GM06990 (cell line): ENCODE measurements around the gene PDIA2.
A peak's percentile ranks its signal among the peaks of the same experiment; 100 is the strongest.

Experiments
- DNase-seq: peaks from one replicate; pipeline ENCODE4 v3.0.0-alpha.2; 2011; ENCODE audit not compliant: insufficient read length; ENCODE audit errors: extremely low read depth
- H3K27me3 ChIP-seq: replicated peaks from 2 replicates; pipeline ENCODE4 v1.6.0; 2011; ENCODE audit warnings: low read length; ENCODE audit not compliant: control insufficient read depth, insufficient read depth
- H3K36me3 ChIP-seq: 2 replicates; pipeline ENCODE4 v1.5.1; 2011; ENCODE audit warnings: low read length; ENCODE audit not compliant: control insufficient read depth, insufficient read depth
- H3K4me3 ChIP-seq: replicated peaks from 2 replicates; pipeline ENCODE4 v1.5.1; 2011; ENCODE audit warnings: low read depth, mild to moderate bottlenecking, control low read depth, low read length
- TF ChIP-seq, protein P1 (sequence below): IDR thresholded peaks from 2 replicates; pipeline ENCODE4 v1.5.1; 2011; ENCODE audit warnings: low read length, control low read depth, mild to moderate bottlenecking, inconsistent platforms; ENCODE audit not compliant: insufficient read depth, poor library complexity, severe bottlenecking

The PDIA2 gene

GRCh38 chr16:318628-319027 is 35.7 kb downstream of the PDIA2 start:
- Histone ChIP-seq H3K4me3 (no peak overlapping the region), H3K27me3 (no peaks in the 10 kb centered on the region), H3K36me3 (peaks cover 12% of the 10 kb centered on the region)
- TF ChIP-seq, protein P1, sequence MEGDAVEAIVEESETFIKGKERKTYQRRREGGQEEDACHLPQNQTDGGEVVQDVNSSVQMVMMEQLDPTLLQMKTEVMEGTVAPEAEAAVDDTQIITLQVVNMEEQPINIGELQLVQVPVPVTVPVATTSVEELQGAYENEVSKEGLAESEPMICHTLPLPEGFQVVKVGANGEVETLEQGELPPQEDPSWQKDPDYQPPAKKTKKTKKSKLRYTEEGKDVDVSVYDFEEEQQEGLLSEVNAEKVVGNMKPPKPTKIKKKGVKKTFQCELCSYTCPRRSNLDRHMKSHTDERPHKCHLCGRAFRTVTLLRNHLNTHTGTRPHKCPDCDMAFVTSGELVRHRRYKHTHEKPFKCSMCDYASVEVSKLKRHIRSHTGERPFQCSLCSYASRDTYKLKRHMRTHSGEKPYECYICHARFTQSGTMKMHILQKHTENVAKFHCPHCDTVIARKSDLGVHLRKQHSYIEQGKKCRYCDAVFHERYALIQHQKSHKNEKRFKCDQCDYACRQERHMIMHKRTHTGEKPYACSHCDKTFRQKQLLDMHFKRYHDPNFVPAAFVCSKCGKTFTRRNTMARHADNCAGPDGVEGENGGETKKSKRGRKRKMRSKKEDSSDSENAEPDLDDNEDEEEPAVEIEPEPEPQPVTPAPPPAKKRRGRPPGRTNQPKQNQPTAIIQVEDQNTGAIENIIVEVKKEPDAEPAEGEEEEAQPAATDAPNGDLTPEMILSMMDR = peak; percentile 30
- DNase-seq = no peak

DNA sequence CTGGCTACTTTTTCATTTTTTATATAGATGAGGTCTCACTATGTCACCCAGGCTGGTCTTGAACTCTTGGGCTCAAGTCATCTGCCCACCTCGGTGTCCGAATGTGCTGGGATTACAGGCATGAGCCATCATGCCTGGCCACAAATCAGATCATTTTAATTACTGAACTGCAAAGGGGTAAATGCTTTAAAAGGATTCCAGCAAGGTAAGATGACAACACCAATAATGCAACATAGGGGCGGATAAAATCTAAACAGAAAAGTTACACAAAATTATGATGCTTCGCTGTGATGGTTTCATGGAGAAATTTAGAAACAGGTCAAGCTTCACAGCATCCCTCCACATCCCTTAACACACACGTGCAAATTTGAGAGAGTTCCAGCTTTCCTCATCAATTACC is 37.2 kb downstream of the PDIA2 start:
- TF ChIP-seq, protein P1 = no peak
- no peaks in the 10 kb centered on the region for H3K27me3 ChIP-seq
- H3K36me3 ChIP-seq = peaks cover 7% of the 10 kb centered on the region
- DNase-seq = no peak
- H3K4me3 ChIP-seq = no peak overlapping the region

DNA sequence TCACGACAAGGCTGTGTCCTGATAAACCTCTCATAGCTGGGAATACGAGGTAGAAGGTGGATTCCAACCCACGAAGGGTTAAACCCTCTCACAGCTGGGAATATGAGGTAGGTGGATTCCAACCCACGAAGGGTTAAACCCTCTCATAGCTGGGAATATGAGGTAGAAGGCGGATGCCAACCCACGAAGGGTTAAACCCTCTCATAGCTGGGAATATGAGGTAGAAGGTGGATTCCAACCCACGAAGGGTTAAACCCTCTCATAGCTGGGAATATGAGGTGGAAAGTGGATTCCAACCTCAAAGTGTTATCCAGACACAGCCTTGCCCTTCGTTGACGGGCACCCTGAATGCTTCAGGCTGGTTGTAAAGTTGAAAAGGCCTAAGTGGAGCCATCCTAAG is 38.6 kb downstream of the PDIA2 start:
- peaks cover 7% of the 10 kb centered on the region for H3K36me3 ChIP-seq
- no peak for DNase-seq
- H3K27me3 ChIP-seq = no peaks in the 10 kb centered on the region
- TF ChIP-seq, protein P1 = no peak
- no peak overlapping the region for H3K4me3 ChIP-seq

- Histone ChIP-seq H3K36me3 (peaks cover 5% of the 10 kb centered on the region), H3K4me3 (no peak overlapping the region), H3K27me3 (no peaks in the 10 kb centered on the region)
- DNase-seq = no peak
- TF ChIP-seq, protein P1 = no peak
Observed at GRCh38 chr16:322476-323143, 39.6 kb downstream of the PDIA2 start.

- TF ChIP-seq, protein P1 = no peak
- no peak overlapping the region for H3K4me3 ChIP-seq
- no peaks in the 10 kb centered on the region for H3K27me3 ChIP-seq
- no peak for DNase-seq
- H3K36me3 ChIP-seq = peaks cover 2% of the 10 kb centered on the region; the same call in 1 of the 2 replicates
Observed at GRCh38 chr16:324201-324450, 41.2 kb downstream of the PDIA2 start.
